Measurements from ENCODE around the gene PLA2G4A. TPM values are rescaled to one million over a fixed set of nuclear protein-coding genes. Genes with fewer than 3 reads are reported as not detected.

Gene PLA2G4A
- total and polyA plus RNA-seq, 2 donors (not counting 3 experiments of a cell fraction or from before 2014, with no cell fraction given) = 8.2 to 13.3 TPM

DNA sequence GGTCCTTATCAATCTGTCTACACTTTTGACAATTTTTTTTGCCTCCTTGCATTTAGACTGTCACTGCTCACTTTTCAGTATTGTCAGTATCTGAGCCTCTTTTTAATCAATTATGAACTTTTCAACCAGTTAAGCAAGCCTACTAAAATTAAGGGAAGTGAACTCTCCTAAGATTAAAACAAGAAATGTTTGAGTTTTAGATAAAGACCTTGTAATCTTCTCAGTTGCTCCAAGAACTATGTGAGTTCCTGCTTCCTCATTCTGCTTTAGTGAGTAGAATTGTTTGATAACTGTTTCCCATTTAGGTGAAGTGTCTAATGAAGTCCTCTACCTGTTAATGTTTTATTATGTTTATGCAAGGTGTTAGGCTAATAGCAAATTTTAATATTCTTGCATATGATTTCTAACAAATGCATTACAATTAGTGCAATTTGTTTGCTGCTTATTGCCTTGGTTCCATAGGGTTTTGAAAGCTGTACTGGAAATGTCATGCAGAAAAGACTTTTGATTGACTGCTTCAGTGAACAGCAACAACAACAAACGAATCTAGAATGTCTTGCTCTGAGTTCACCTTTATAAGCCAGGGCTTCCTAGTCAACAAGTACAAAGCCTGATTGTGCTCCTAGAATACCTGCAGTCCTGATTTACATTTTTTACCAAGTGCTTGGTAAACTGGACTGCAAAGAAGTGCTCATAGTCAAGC, 40.9 kb downstream of the PLA2G4A start:
- BruUV-seq (replicated peaks) = no TSS peak
- Histone ChIP-seq H3K9ac (replicated peaks; ENCODE audit: extremely low read depth, insufficient read depth, low read length) (no peak overlapping the region), H3K4me1 (ENCODE audit: control insufficient read depth, extremely low read depth, insufficient read depth, low read length) (no peaks in the 10 kb centered on the region), H3K4me3 (replicated peaks in 1 of 3; ENCODE audit: insufficient read depth in 1 of 3, low read depth in 1 of 3, low read length in 3 of 3) (no peak overlapping the region), H3K79me2 (ENCODE audit: control insufficient read depth, insufficient read depth, low read length) (no peaks in the 10 kb centered on the region), H3K9me1 (replicated peaks; ENCODE audit: control insufficient read depth, extremely low read depth, insufficient read depth, low read length) (no peaks in the 10 kb centered on the region), H3K36me3 (ENCODE audit: control insufficient read depth in 2 of 2, extremely low read depth in 1 of 2, insufficient read depth in 2 of 2, low read length in 2 of 2) (no peaks in the 10 kb centered on the region), H3K9me3 (replicated peaks; ENCODE audit: control insufficient read depth, insufficient read depth, low read length) (no peaks in the 10 kb centered on the region), H3K4me2 (ENCODE audit: insufficient read depth, low read length) (no peak overlapping the region), H4K20me1 (replicated peaks; ENCODE audit: control insufficient read depth, extremely low read depth, insufficient read depth, low read length) (no peaks in the 10 kb centered on the region), H3K27me3 (ENCODE audit: control insufficient read depth in 2 of 2, insufficient read depth in 2 of 2, low read length in 2 of 2) (no peaks in the 10 kb centered on the region), H3K27ac (ENCODE audit: insufficient read depth, low read depth, low read length) (no peak overlapping the region), H2AFZ (ENCODE audit: low read depth, low read length) (no peak overlapping the region)
- TF ChIP-seq JUN (IDR thresholded peaks at IDR 0.05; ENCODE audit: borderline replicate concordance, insufficient read depth, insufficient read length, low read depth) = no peak
- TF ChIP-seq, protein P1, sequence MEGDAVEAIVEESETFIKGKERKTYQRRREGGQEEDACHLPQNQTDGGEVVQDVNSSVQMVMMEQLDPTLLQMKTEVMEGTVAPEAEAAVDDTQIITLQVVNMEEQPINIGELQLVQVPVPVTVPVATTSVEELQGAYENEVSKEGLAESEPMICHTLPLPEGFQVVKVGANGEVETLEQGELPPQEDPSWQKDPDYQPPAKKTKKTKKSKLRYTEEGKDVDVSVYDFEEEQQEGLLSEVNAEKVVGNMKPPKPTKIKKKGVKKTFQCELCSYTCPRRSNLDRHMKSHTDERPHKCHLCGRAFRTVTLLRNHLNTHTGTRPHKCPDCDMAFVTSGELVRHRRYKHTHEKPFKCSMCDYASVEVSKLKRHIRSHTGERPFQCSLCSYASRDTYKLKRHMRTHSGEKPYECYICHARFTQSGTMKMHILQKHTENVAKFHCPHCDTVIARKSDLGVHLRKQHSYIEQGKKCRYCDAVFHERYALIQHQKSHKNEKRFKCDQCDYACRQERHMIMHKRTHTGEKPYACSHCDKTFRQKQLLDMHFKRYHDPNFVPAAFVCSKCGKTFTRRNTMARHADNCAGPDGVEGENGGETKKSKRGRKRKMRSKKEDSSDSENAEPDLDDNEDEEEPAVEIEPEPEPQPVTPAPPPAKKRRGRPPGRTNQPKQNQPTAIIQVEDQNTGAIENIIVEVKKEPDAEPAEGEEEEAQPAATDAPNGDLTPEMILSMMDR (IDR thresholded peaks at IDR 0.05; ENCODE audit: extremely low read depth in 1 of 2, insufficient read depth in 1 of 2, low read depth in 1 of 2, low read length in 2 of 2) = no peak
- no peak for TF ChIP-seq POLR2A (IDR thresholded peaks at IDR 0.05; ENCODE audit: low read depth, low read length)
- TF ChIP-seq, protein P2, sequence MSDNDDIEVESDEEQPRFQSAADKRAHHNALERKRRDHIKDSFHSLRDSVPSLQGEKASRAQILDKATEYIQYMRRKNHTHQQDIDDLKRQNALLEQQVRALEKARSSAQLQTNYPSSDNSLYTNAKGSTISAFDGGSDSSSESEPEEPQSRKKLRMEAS (IDR thresholded peaks at IDR 0.05; ENCODE audit: insufficient read depth, insufficient read length) = no peak
- no peak for TF ChIP-seq EZH2 (IDR thresholded peaks at IDR 0.05; ENCODE audit: borderline replicate concordance, low read depth, low read length, severe bottlenecking)
- TF ChIP-seq FOS (IDR thresholded peaks at IDR 0.05; ENCODE audit: borderline replicate concordance, insufficient read depth, low read length) = no peak
- TF ChIP-seq POLR2AphosphoS5 (IDR thresholded peaks at IDR 0.05; ENCODE audit: insufficient read depth, low read depth, low read length) = no peak
- no peak for TF ChIP-seq GATA2 (IDR thresholded peaks at IDR 0.05; ENCODE audit: insufficient read depth, insufficient read length, low read depth, low read length)
- TF ChIP-seq MYC (IDR thresholded peaks at IDR 0.05; ENCODE audit: low read depth, low read length) = no peak
- intact Hi-C loops (cut with micrococcal nuclease) = no loop called here
- ChIA-PET CTCF (no interaction called here), POLR2A (no interaction called here)
- DNase-seq (ENCODE audit: low read depth, low spot score) = no peak
- peak; percentile 15 for FAIRE-seq
- dilution Hi-C loops (cut with MboI; ENCODE audit: extremely low pct_ligation_motif_present, low sequenced_read_pairs) = no loop called here
